Spleen (tissue), 11 donors: ENCODE measurements around the gene SMAD3. TPM values are rescaled to one million over a fixed set of nuclear protein-coding genes. Genes with fewer than 3 reads are reported as not detected.

ENCODE experiments used
- DNase-seq: peaks from one replicate; pipeline ENCODE4 v3.0.0-alpha.2; 2020
- H3K27ac ChIP-seq, 8 donors: fragments of 200-600 bp; sonication (generic) in 7 of 8; 1 replicate in 4 of 8; 2 replicates in 4 of 8; pipeline versions ENCODE4 v1.5.0 to v1.8.0; 2016 to 2021; ENCODE audit warnings: inconsistent platforms in 4 of 8, mild to moderate bottlenecking in 4 of 8, moderate library complexity in 1 of 8
- H3K27me3 ChIP-seq, 7 donors: fragments of 200-600 bp; sonication (generic) in 6 of 7; replicated peaks in 1 of 7; 1 replicate in 4 of 7; 2 replicates in 3 of 7; pipeline versions ENCODE4 v1.5.0 to v1.8.0; 2016 to 2021; ENCODE audit warnings: inconsistent platforms in 3 of 7, mild to moderate bottlenecking in 1 of 7
- H3K36me3 ChIP-seq, 6 donors: fragments of 200-600 bp; sonication (generic) in 5 of 6; 1 replicate in 4 of 6; 2 replicates in 2 of 6; pipeline versions ENCODE4 v1.5.0 to v1.8.0; 2016 to 2021; ENCODE audit warnings: inconsistent platforms in 2 of 6
- H3K4me1 ChIP-seq, 6 donors: fragments of 200-600 bp; sonication (generic) in 5 of 6; 1 replicate in 3 of 6; 2 replicates in 3 of 6; pipeline versions ENCODE4 v1.5.0 to v1.8.0; 2016 to 2021; ENCODE audit warnings: inconsistent platforms in 3 of 6
- H3K4me3 ChIP-seq, 8 donors: fragments of 200-600 bp; sonication (generic) in 7 of 8; 1 replicate in 4 of 8; 2 replicates in 4 of 8; pipeline versions ENCODE4 v1.5.0 to v1.8.0; 2016 to 2021; ENCODE audit warnings: inconsistent platforms in 4 of 8, mild to moderate bottlenecking in 4 of 8, moderate library complexity in 2 of 8
- H3K9me3 ChIP-seq, 8 donors: fragments of 200-600 bp; sonication (generic) in 7 of 8; 1 replicate in 4 of 8; 2 replicates in 4 of 8; pipeline versions ENCODE4 v1.5.0 to v1.8.0; 2016 to 2021; ENCODE audit warnings: inconsistent platforms in 4 of 8
- CTCF ChIP-seq, 11 experiments: fragments of 200-600 bp in 7 of 11; fragments of 450-650 bp in 4 of 11; sonication (generic) in 4 of 11; IDR thresholded peaks in 8 of 11; conservative IDR thresholded peaks in 3 of 11; 1 replicate in 7 of 11; 2 replicates in 4 of 11; pipeline versions ENCODE4 v1.4.0 to v1.8.0; 2016 to 2021; ENCODE audit warnings: antibody characterized with exemption in 11 of 11, inconsistent platforms in 4 of 11, mild to moderate bottlenecking in 1 of 11
- POLR2A ChIP-seq, 3 donors: fragments of 450-650 bp; IDR thresholded peaks; one replicate each; pipeline ENCODE4 v1.5.1; 2017; ENCODE audit warnings: antibody characterized with exemption in 3 of 3, mild to moderate bottlenecking in 1 of 3
- POLR2AphosphoS5 ChIP-seq, 3 donors: sonication (generic); formaldehyde crosslinking; IDR thresholded peaks; one replicate each; pipeline ENCODE4 v1.5.1; 2017; ENCODE audit warnings: antibody characterized with exemption in 3 of 3
- WGBS, 5 donors: extraction: QIAGEN DNeasy Blood & Tissue Kit in 3 of 5; methylation state at CpG; one replicate each; pipeline versions ENCODE4 v1.1.5 to v1.1.7; 2013 to 2018; 5-methylcytosine and 5-hydroxymethylcytosine counted together
- intact Hi-C: fragments of 100-400 bp; cut with DNase I; formaldehyde crosslinking; loops from one replicate; pipeline ENCODE4 v1.15.0; 2023; ENCODE audit warnings: low total_unique reads
- polyA plus RNA-seq, 3 donors: library from polyadenylated mRNA; stranded (reverse); fragments of 200-250 nt; gene quantifications; one replicate each; pipeline ENCODE4 v1.2.1, GENCODE V29; 2013
- total RNA-seq, 7 donors: library from RNA; depleted of rRNA in 3 of 7; stranded (reverse); fragments of >200 nt in 3 of 7; fragmentation: NEBNext Ultra II Directional in 4 of 7; extraction: Animal tissue kit (Norgen Biotek cat#: 25700) in 4 of 7; gene quantifications; one replicate each; pipeline versions ENCODE4 v1.1.0 to v1.2.1, GENCODE V29; 2016 to 2021
- donor health status: healthy with polysubstance abuse.
- donor health status: DM: no; HTN: no; CAD: no; lungs with moderate emphysema.
- donor health status: DM: no; HTN: no; CAD: no.
- donor health status: Bipolar disorder and iron deficiency.
- donor health status: healthy.
- donor health status: DM: no; HTN: no; CAD: no.
- donor health status: DM: yes; HTN: yes; CAD: no.

The SMAD3 gene
- total and polyA plus RNA-seq, 10 donors = 8.3 to 78.4 (median 33.7) TPM

- H3K27ac ChIP-seq = peak overlapping the region in 2 of 8 donors; percentile 7 to 19
- peaks cover 0 to 23% (median 2%) of the 10 kb centered on the region in 6 donors for H3K36me3 ChIP-seq
- no peak for DNase-seq
- H3K4me1 ChIP-seq = peaks cover 11 to 53% (median 37%) of the 10 kb centered on the region in 6 donors
- no peaks in the 10 kb centered on the region for H3K27me3 ChIP-seq
- H3K4me3 ChIP-seq = no peak overlapping the region
- H3K9me3 ChIP-seq = peaks cover 0 to 12% (median 7%) of the 10 kb centered on the region in 8 donors
- intact Hi-C loops = no loop called here
- WGBS, 5 donors = 34 to 38% (median 36%) methylated on average over 3 of the region's 3 CpGs
- TF ChIP-seq POLR2AphosphoS5 (IDR thresholded peaks at IDR 0.05) (no peak), POLR2A (IDR thresholded peaks at IDR 0.05) (no peak), CTCF (IDR thresholded peaks at IDR 0.05 in 8 of 11, conservative IDR thresholded peaks at IDR 0.05 in 3 of 11) (no peak)
Observed at GRCh38 chr15:67242708-67243111, 177.3 kb downstream of the SMAD3 start.

Other genes with a start within 250 kb of the SMAD3 start
- gene AAGAB, start 189.1 kb downstream of the SMAD3 start, total RNA-seq = 10 to 100 TPM; 20.6 to 39.3 (median 28.1) TPM
- 10 to 100 TPM; 13.2 to 20.8 (median 14.3) TPM for gene AAGAB, start 189.1 kb downstream of the SMAD3 start, polyA plus RNA-seq
- 1 to 10 TPM in 5 of 7 donors, under 1 TPM in 2; 0.65 to 2.3 (median 1.9) TPM for gene IQCH, start 189.2 kb downstream of the SMAD3 start, total RNA-seq
- under 1 TPM; 0.12 to 0.32 (median 0.15) TPM for gene IQCH, start 189.2 kb downstream of the SMAD3 start, polyA plus RNA-seq